Tibial nerve (tissue), 4 donors: ENCODE data around the gene CHST13. TPM values are rescaled to one million over a fixed set of nuclear protein-coding genes. Genes with fewer than 3 reads are reported as not detected.

Experiments used
- DNase-seq, 2 donors: peaks; one replicate each; pipeline ENCODE4 v3.0.0-alpha.2; 2019; ENCODE audit warnings: low spot score in 2 of 2
- H3K27ac ChIP-seq, 4 donors: fragments of 200-600 bp; sonication (generic) in 3 of 4; one replicate each; pipeline ENCODE4 v1.5.1; 2017 to 2019; ENCODE audit warnings: mild to moderate bottlenecking in 1 of 4
- H3K27me3 ChIP-seq, 2 donors: fragments of 200-600 bp; sonication (generic) in 1 of 2; one replicate each; pipeline versions ENCODE4 v1.5.1 to v1.6.0; 2017 to 2019
- H3K36me3 ChIP-seq, 3 donors: fragments of 200-600 bp; sonication (generic); one replicate each; pipeline ENCODE4 v1.5.1; 2018 to 2019
- H3K4me1 ChIP-seq, 4 donors: fragments of 200-600 bp; sonication (generic) in 3 of 4; one replicate each; pipeline ENCODE4 v1.5.1; 2017 to 2019
- H3K4me3 ChIP-seq, 4 donors: fragments of 200-600 bp; sonication (generic) in 3 of 4; one replicate each; pipeline ENCODE4 v1.5.1; 2017 to 2019; ENCODE audit warnings: mild to moderate bottlenecking in 1 of 4, moderate library complexity in 1 of 4
- H3K9me3 ChIP-seq, 4 donors: fragments of 200-600 bp; sonication (generic) in 3 of 4; one replicate each; pipeline ENCODE4 v1.5.1; 2017 to 2019
- EP300 ChIP-seq, 2 donors: sonication (generic); formaldehyde crosslinking; IDR thresholded peaks; one replicate each; pipeline ENCODE4 v1.6.1; 2017; ENCODE audit warnings: antibody characterized with exemption in 2 of 2, mild to moderate bottlenecking in 1 of 2
- POLR2A ChIP-seq, 2 donors: fragments of 450-650 bp; IDR thresholded peaks; one replicate each; pipeline ENCODE4 v1.6.1; 2017; ENCODE audit warnings: antibody characterized with exemption in 2 of 2, mild to moderate bottlenecking in 2 of 2, moderate library complexity in 2 of 2
- WGBS, 2 donors: methylation state at CpG; one replicate each; pipeline ENCODE4 v1.1.5; 2018; 5-methylcytosine and 5-hydroxymethylcytosine counted together
- total RNA-seq, 4 donors: library from RNA; depleted of rRNA; stranded (reverse); fragments of >200 nt; gene quantifications; one replicate each; pipeline ENCODE4 v1.1.0, GENCODE V29; 2016
- TF ChIP-seq, protein P1 (sequence below), 5 experiments: fragments of 200-600 bp in 3 of 5; fragments of 450-650 bp in 2 of 5; sonication (generic) in 3 of 5; IDR thresholded peaks; one replicate each; pipeline ENCODE4 v1.5.1; 2016 to 2019; ENCODE audit warnings: antibody characterized with exemption in 5 of 5, mild to moderate bottlenecking in 3 of 5, moderate library complexity in 2 of 5

CHST13 gene
- total RNA-seq, 4 donors from 2014 or later, result 1.0 to 7.2 (median 1.1) TPM; not detected in 1

DNA sequence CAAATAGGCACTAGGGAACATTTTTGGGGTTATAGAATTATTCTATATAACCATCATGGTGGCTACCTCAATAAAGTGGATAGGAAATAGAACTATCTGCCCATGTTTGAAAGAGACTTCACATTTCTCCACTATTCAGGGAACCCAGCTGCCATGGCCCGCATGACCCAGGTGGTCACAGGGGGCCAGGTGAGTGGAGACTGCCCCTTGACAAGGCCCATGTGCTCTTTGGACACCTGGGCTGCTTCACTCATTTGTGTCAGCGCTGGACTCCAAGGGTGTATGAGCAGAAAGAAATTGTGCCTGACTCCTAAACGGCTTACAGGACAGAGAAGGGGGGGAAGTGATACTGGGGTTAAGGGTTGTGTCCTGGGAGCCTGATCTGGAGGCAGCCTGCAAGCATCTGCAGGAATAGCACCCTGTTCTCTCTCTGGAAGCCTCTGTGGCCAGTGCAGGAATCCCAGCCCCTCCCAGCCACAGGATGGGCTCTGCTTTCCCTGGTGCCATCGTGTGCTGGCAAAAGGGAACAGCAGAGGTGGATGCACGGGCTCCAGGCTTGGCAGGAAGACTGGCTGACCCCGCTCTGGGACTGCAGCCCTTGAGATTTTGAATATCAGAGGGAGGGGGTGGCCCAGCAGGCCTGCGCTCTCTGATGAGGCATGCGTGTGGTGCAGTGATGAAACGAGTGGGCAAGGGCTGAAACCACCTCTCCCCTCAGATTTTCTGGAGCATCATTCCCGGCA is 43.9 kb downstream of the CHST13 start:
- 47 to 54% methylated on average over 10 of the region's 10 CpGs for WGBS, 2 donors
- DNase-seq, result no peak

DNA sequence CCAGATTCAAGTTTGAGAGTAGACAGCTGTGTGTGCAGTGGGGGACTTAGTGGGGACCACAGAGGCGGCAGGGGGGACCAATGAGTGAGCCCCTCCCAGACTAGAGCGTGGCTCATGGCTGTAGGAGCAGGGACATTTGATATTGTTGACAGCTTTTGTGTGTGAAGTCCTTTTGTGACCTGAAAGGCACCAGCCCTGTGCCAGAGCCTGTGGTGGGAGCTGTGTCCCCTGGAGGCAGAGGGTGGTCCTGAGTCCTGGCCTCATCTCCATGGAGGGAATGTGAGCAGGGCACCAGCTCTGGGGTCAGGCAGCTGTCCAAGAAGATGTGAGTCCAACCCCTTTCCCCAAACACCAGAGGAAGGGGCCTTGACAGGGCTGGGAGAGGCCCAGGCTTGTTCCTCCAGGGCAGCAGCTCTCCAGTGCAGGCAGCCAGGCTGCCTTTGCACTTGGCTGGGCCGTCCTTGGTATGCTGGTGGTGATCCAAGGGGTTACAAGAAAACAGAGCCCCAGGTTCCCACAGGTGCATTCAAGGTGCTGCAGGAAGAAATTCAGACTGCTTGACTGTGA is 44.9 kb downstream of the CHST13 start:
- 70 to 80% methylated on average over 3 of the region's 3 CpGs for WGBS, 2 donors
- H3K4me1 ChIP-seq, result no peaks in the 10 kb centered on the region
- TF ChIP-seq EP300 (IDR thresholded peaks at IDR 0.05), result no peak
- no peak for TF ChIP-seq POLR2A (IDR thresholded peaks at IDR 0.05)
- TF ChIP-seq, protein P1, sequence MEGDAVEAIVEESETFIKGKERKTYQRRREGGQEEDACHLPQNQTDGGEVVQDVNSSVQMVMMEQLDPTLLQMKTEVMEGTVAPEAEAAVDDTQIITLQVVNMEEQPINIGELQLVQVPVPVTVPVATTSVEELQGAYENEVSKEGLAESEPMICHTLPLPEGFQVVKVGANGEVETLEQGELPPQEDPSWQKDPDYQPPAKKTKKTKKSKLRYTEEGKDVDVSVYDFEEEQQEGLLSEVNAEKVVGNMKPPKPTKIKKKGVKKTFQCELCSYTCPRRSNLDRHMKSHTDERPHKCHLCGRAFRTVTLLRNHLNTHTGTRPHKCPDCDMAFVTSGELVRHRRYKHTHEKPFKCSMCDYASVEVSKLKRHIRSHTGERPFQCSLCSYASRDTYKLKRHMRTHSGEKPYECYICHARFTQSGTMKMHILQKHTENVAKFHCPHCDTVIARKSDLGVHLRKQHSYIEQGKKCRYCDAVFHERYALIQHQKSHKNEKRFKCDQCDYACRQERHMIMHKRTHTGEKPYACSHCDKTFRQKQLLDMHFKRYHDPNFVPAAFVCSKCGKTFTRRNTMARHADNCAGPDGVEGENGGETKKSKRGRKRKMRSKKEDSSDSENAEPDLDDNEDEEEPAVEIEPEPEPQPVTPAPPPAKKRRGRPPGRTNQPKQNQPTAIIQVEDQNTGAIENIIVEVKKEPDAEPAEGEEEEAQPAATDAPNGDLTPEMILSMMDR (IDR thresholded peaks at IDR 0.05), result no peak

More for the DNA sequence above, 43.9 kb downstream of the CHST13 start:
- Histone ChIP-seq H3K27ac (no peak overlapping the region), H3K27me3 (no peaks in the 10 kb centered on the region), H3K4me1 (no peaks in the 10 kb centered on the region), H3K4me3 (no peak overlapping the region), H3K9me3 (peaks cover 0 to 12% (median 0%) of the 10 kb centered on the region in 4 donors), H3K36me3 (peaks cover 0 to 10% (median 0%) of the 10 kb centered on the region in 3 donors)
- TF ChIP-seq EP300 (IDR thresholded peaks at IDR 0.05), result no peak
- TF ChIP-seq POLR2A (IDR thresholded peaks at IDR 0.05), result no peak
- TF ChIP-seq, protein P1 (IDR thresholded peaks at IDR 0.05), result no peak

DNA sequence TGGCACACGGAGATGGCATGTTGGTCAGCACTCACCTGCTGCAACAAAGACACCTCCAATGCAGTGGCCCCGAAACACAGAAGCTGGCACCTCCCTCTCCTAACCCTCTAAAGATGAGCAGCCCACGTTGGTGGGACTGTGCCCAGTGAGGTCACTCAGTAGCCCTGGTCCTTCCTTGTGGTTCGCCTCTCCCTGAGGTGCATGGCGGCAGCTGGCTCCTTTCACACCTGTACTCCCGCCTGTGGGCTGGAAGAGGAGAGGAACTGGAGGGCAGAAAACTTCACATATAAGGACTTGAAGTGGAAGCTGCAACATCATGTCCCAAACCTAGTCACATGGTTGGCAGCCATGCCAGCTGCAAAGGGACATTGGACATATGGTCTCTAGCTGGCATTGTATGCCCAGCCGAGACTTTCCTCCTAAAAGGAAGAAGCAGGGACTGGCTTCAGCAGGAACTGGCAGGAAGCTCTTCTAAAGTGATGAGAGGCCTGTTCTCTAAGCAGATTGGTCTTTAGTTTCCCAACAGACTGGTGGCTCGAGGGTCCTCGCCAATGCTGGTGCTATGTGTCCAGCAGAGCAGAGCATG is 45.5 kb downstream of the CHST13 start:
- Histone ChIP-seq H3K4me3 (no peak overlapping the region), H3K36me3 (peaks cover 0 to 10% (median 0%) of the 10 kb centered on the region in 3 donors), H3K27ac (no peak overlapping the region), H3K27me3 (no peaks in the 10 kb centered on the region), H3K9me3 (no peaks in the 10 kb centered on the region), H3K4me1 (no peaks in the 10 kb centered on the region)
- TF ChIP-seq POLR2A (IDR thresholded peaks at IDR 0.05) (no peak), EP300 (IDR thresholded peaks at IDR 0.05) (no peak)
- TF ChIP-seq, protein P1 (IDR thresholded peaks at IDR 0.05), result no peak
- no peak for DNase-seq
- WGBS, 2 donors, result 89 to 92% methylated on average over 9 of the region's 9 CpGs

More for the DNA sequence above, 44.9 kb downstream of the CHST13 start:
- no peak for DNase-seq
- Histone ChIP-seq H3K27me3 (no peaks in the 10 kb centered on the region), H3K9me3 (peaks cover 0 to 2% (median 0%) of the 10 kb centered on the region in 4 donors), H3K27ac (no peak overlapping the region), H3K4me3 (no peak overlapping the region), H3K36me3 (peaks cover 0 to 10% (median 0%) of the 10 kb centered on the region in 3 donors)

DNA sequence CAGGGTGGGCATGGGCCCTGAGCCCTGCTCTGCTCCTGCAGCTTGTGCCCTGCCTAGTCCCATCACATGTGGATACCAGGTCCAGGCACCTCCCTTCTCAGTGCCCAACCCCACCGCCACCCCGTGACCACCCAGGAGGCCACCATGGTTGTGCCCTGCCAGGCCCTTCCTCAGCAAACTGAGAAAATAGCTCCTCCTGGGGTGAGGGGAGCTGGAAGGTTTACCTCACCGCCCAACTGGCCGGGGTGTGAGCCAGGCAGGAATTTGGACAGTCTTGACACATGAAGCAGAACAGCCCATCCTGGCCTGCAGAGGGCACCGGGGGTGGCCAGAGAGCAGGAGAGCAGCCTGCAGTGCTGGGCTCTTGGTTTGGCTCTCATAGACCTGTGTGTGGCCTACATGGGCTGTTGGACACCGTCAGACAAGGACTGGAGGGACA is 46.2 kb downstream of the CHST13 start:
- no peaks in the 10 kb centered on the region for H3K9me3 ChIP-seq
- peaks cover 0 to 10% (median 0%) of the 10 kb centered on the region in 3 donors for H3K36me3 ChIP-seq
- H3K4me3 ChIP-seq, result no peak overlapping the region
- no peaks in the 10 kb centered on the region for H3K4me1 ChIP-seq
- WGBS, 2 donors, result 57% methylated on average over 4 of the region's 6 CpGs
- no peak overlapping the region for H3K27ac ChIP-seq
- no peak for TF ChIP-seq POLR2A (IDR thresholded peaks at IDR 0.05)
- TF ChIP-seq, protein P1 (IDR thresholded peaks at IDR 0.05), result no peak
- TF ChIP-seq EP300 (IDR thresholded peaks at IDR 0.05), result no peak
- H3K27me3 ChIP-seq, result no peaks in the 10 kb centered on the region
- no peak for DNase-seq

DNA sequence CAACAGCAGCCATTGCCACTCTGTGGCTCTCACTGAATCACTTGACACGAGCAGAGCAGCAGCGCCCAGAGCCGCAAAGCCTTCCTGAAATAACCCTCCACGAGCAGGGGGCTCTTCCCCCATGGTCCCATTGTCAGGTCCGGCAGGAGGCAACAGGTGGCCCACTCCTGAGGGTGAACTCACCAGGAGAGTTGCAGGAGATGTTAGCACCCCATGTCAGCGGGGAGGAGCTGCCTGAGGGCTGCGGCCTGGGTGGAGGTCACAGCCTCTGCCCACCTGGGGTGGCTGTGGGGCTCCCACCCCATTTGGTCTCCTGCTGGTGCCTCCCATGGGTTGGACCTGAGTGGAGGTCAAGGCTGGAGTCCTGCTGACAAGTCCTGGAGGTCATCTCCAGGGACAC is 47.1 kb downstream of the CHST13 start:
- no peaks in the 10 kb centered on the region for H3K27me3 ChIP-seq
- WGBS, 2 donors, result 77 to 83% methylated on average over 3 to 6 of the region's 7 CpGs
- TF ChIP-seq EP300 (IDR thresholded peaks at IDR 0.05), result no peak
- TF ChIP-seq, protein P1 (IDR thresholded peaks at IDR 0.05), result no peak

More for the DNA sequence above, 47.1 kb downstream of the CHST13 start:
- no peaks in the 10 kb centered on the region for H3K4me1 ChIP-seq
- no peak overlapping the region for H3K4me3 ChIP-seq
- DNase-seq, result no peak
- H3K36me3 ChIP-seq, result peaks cover 0 to 10% (median 0%) of the 10 kb centered on the region in 3 donors
- H3K9me3 ChIP-seq, result no peaks in the 10 kb centered on the region
- no peak overlapping the region for H3K27ac ChIP-seq
